ENCODE results near the gene CCL17.

- TF ChIP-seq CTCF (conservative IDR thresholded peaks at IDR 0.05) (no peak), ZFX (IDR thresholded peaks at IDR 0.05) (no peak)
Measured at GRCh38 chr16:57406881-57407280, 2.3 kb downstream of the CCL17 start.

Data from C4-2B (cell line).